GM18951 (cell line): Measurements from ENCODE around the gene CRYBG2.
A peak's percentile ranks its signal among the peaks of the same experiment; 100 is the strongest.

ENCODE experiments used
- POLR2A ChIP-seq: IDR thresholded peaks from 4 replicates; pipeline ENCODE4 v1.6.1; 2011; ENCODE audit warnings: mild to moderate bottlenecking; ENCODE audit not compliant: insufficient read length, insufficient read depth; ENCODE audit errors: extremely low read depth
- in situ Hi-C: fragments of 300-500 bp; cut with MboI; formaldehyde crosslinking; loops from one replicate; pipeline ENCODE4 v1.12.0; 2022; ENCODE audit warnings: low sequenced_read_pairs, mixed read lengths, inconsistent platforms; ENCODE audit not compliant: unreplicated experiment

Gene CRYBG2

GRCh38 chr1:26287811-26288210 is 66.1 kb downstream of the CRYBG2 start:
- in situ Hi-C loops, result loop anchor here (5.0 kb wide), 1 partner anchor 34 kb away; no protein-coding TSS in a partner anchor
- no peak for TF ChIP-seq POLR2A

GRCh38 chr1:26287033-26287711 is 66.8 kb downstream of the CRYBG2 start:
- peak; percentile 48 for TF ChIP-seq POLR2A
- in situ Hi-C loops, result loop anchor here (5.0 kb wide), 1 partner anchor 35 kb away; no protein-coding TSS in a partner anchor

- in situ Hi-C loops, result loop anchor here (5.0 kb wide), 1 partner anchor 36 kb away; no protein-coding TSS in a partner anchor
Measured at GRCh38 chr1:26286064-26286416, 67.9 kb downstream of the CRYBG2 start.

GRCh38 chr1:26285366-26286063 is 68.4 kb downstream of the CRYBG2 start:
- in situ Hi-C loops, result loop anchor here (5.0 kb wide), 1 partner anchor 37 kb away; no protein-coding TSS in a partner anchor
- TF ChIP-seq POLR2A, result no peak

More at GRCh38 chr1:26286064-26286416, 67.9 kb downstream of the CRYBG2 start:
- no peak for TF ChIP-seq POLR2A

- in situ Hi-C loops, result loop anchor here (5.0 kb wide), 1 partner anchor 38 kb away; no protein-coding TSS in a partner anchor
Measured at GRCh38 chr1:26284597-26285347, 69.2 kb downstream of the CRYBG2 start.

GRCh38 chr1:26283871-26284596 is 69.9 kb downstream of the CRYBG2 start:
- in situ Hi-C loops, result no loop called here

More at GRCh38 chr1:26284597-26285347, 69.2 kb downstream of the CRYBG2 start:
- no peak for TF ChIP-seq POLR2A

GRCh38 chr1:26283279-26283853 is 70.6 kb downstream of the CRYBG2 start:
- in situ Hi-C loops, result no loop called here
- peak; percentile 15 for TF ChIP-seq POLR2A

More at GRCh38 chr1:26283871-26284596, 69.9 kb downstream of the CRYBG2 start:
- TF ChIP-seq POLR2A, result no peak

- in situ Hi-C loops, result no loop called here
- TF ChIP-seq POLR2A, result peak; percentile 11
Measured at GRCh38 chr1:26282401-26282918, 71.5 kb downstream of the CRYBG2 start.

GRCh38 chr1:26281971-26282370 is 72.0 kb downstream of the CRYBG2 start:
- no peak for TF ChIP-seq POLR2A
- in situ Hi-C loops, result no loop called here

GRCh38 chr1:26281091-26281958 is 72.6 kb downstream of the CRYBG2 start:
- peak; percentile 19 for TF ChIP-seq POLR2A
- in situ Hi-C loops, result no loop called here

- TF ChIP-seq POLR2A, result no peak
- in situ Hi-C loops, result no loop called here
Measured at GRCh38 chr1:26280333-26281042, 73.4 kb downstream of the CRYBG2 start.
